Frontal cortex (tissue), 4 donors: ENCODE data around the gene OTUD6A. TPM values are rescaled to one million over a fixed set of nuclear protein-coding genes. Genes with fewer than 3 reads are reported as not detected.
"Not testable (repeated sequence)": the region's sequence is repeated elsewhere in the genome, so short reads cannot be mapped to it uniquely, and the experiment has no call there.

Source experiments
- DNase-seq, 2 donors: peaks; one replicate each; pipeline ENCODE4 v3.0.0; 2012; ENCODE audit warnings: low spot score in 2 of 2
- FAIRE-seq: peaks from 2 replicates; lab custom pipeline; 2012; peaks lifted over from hg19 to GRCh38; lab: Jason Lieb, UNC
- total RNA-seq: library from RNA; depleted of rRNA; stranded (reverse); fragments of >200 nt; gene quantifications from one replicate; pipeline ENCODE4 v1.2.3, GENCODE V29; 2014
- donor health status: control.
- donor health status: control.
- donor health status: control.

OTUD6A gene
- total RNA-seq, 1 donor from 2014 or later: not detected

- DNase-seq (no peak), FAIRE-seq (no peak)
Observed at GRCh38 chrX:70044541-70045245, 17.6 kb upstream of the OTUD6A start.

GRCh38 chrX:70046978-70047377, 15.3 kb upstream of the OTUD6A start:
- DNase-seq (no peak), FAIRE-seq (no peak)

DNA sequence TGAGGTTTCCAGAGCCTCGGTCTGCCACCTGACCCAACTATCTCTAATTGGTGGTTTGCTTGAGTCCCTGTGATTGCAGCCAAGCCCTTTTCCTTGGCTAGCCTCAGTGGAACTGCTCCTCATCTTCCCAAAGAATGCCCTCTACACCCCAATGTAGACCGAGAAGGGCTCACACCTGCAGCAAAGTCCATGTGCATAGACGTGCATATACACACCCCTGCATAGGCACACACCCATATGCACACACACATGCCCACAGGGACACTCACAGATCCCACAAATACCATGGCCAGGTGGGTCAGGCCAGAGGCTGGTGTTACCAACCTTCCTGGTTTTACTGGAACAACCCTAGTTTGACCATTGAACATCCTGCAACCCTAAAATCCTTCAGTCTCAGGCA, 12.9 kb upstream of the OTUD6A start:
- DNase-seq: no peak
- no peak for FAIRE-seq

DNA sequence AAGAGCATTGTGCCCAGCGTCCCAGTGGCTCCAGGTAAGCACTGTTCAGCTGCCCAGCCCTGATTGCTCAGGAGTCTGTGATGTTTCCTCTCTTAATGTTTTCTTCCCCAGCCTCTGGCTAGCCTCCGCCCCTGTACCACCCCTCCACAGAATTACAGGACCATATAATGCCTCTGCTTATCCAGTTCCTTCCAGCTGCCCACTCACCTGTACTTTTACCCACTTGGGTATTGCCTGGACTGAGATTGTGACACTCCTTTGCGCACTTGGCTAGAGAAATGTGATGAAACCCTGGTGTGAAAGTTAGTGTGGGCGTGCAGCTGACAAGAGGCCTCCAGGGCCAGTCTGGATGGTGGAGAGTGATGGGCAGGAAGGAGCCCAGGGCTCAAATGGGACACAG, 12.3 kb upstream of the OTUD6A start, which contains the start of gene AWAT2:
Gene AWAT2 (minus strand): TSS at position 14 of the 400 bp plus-strand sequence. CDS start 6 bp downstream, at position 8.
- DNase-seq: no peak
- FAIRE-seq: no peak

- FAIRE-seq: no peak
- DNase-seq: no peak
Observed at GRCh38 chrX:70052895-70053615, 9.2 kb upstream of the OTUD6A start.

- DNase-seq (no peak), FAIRE-seq (no peak)
Observed at GRCh38 chrX:70054391-70054790, 7.9 kb upstream of the OTUD6A start.

- DNase-seq (no peak), FAIRE-seq (no peak)
Observed at GRCh38 chrX:70062961-70063550, 799 bp downstream of the OTUD6A start.

GRCh38 chrX:70066646-70067045, 4.4 kb downstream of the OTUD6A start:
- FAIRE-seq (no peak), DNase-seq (no peak)

GRCh38 chrX:70079297-70079696, 17.0 kb downstream of the OTUD6A start:
- no peak for DNase-seq

DNA sequence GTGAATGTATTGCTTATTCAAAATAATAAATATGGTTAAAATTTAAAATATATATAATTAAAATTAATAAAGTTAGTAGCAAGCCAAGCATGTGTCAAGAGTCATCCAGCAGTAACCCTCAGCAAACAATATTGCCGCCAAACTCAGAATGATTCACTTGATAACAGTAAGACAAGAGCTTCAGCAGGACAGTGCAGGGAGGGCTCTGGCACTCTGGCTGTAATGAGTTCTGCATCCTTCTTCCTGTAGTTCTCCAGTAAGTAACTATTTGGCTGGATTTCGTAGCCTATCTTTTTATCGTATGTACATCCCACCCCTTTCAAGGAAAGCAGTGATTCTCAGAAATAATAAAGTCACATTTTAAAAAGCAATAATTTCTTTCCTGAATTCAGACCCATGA, 17.6 kb downstream of the OTUD6A start:
- no peak for FAIRE-seq
- DNase-seq: no peak

More at GRCh38 chrX:70079297-70079696, 17.0 kb downstream of the OTUD6A start:
- FAIRE-seq: no peak

DNA sequence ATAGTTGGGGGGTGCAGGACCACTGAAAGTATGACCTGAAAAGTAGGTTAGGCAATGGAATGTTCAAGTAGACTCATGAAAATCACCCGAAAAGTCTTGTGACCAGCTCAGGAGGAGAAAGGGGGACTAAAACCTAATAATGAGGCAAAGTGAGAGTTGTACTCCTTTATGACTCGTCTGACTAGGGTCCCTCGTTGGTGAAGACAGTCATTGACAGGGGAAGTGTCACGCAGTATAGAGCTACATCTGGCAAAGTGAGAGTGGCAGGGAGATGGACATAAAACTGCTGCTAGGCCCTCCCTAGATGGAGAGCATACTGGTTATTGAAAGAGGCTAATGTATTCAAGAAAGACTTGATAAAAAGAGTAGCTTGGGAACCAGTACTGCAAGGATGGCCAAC, 20.5 kb downstream of the OTUD6A start:
- DNase-seq (no peak), FAIRE-seq (no peak)

DNA sequence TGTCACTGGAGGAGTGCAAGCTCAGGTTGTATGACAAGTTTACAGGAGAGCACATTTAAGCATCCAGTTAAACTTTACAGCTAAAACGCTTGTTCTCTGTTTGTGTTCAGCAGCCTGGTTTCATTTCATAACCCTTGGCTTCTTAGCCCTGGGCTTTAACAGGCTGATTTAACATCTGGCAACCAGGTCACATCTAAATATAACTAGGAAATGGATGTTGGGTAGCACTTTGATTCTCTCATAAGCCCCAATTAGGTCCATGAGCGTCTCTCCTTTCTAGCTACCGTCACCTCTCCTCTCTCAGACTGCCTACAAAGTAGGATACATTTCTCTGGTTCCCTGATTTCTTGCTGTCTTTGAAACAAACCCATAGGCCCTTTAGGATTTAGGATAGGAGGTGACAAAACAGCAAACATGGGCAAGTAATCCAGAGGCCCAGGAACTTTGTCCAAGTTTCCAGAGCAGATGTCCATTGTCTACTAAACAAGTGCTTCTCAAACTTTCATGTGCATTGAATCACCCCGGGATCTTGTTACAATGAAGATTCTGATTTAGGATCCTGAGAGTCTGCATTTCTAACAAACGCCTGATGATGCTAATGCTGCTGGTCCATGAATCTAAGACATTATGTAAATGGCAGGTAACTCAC, 22.5 kb downstream of the OTUD6A start:
- no peak for DNase-seq
- no peak for FAIRE-seq

DNA sequence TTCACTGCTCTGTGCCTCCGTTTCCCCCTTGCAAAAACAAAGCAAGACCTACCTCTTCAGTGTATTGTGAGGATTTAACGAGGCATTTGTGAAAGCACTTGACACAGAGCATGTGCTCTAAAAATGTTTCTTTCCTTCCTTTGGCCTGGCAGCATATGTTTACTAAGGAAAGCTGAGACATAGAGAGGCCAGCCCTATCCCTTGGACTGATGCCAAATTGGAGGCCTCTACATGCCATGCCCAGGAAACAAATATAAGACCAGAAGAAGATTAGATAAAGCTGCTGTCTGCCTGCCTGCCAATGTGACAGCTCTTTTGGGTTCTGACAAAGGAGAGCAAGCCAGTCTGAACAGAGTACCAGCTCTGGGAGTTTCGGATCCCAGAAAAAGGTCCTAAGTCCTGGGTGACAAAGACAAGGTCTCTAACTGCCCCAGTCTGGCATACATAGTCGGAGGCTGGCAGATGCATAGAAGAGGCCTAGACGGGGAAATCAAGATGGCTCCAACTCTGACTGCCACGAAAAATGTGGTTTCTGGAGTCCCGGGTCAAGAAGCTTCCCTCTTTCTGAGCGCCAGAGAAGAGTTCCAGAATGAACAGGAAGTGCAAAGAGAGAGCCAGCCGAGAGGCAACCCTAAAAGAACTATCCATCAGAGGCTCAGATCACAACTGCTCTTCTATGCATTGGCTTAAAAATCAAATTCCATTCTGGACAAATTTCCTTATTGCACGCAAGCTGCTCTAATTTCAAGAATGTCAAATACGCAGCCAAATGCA, 25.8 kb downstream of the OTUD6A start:
- FAIRE-seq (no peak), DNase-seq (no peak)

DNA sequence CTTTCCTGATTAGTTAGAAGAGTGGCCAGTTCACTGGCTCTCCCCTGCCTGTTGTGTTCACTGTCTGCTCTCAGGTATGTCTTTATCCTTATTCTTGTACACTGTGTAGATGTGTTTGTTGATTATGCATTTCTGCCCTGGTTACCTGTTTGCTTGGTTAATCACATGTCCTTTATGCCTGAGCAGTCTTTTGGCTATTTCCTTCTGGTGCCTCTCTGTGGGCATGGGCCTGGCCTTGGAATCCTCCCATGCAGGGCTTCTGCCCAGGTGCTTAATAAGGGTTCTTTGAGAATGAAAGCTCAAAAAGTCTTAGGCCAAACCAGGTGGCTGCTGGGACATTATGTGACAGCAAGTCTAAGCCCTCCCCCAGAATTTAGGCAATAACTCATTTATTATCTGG, 26.5 kb downstream of the OTUD6A start:
- FAIRE-seq: no peak
- DNase-seq: no peak

DNA sequence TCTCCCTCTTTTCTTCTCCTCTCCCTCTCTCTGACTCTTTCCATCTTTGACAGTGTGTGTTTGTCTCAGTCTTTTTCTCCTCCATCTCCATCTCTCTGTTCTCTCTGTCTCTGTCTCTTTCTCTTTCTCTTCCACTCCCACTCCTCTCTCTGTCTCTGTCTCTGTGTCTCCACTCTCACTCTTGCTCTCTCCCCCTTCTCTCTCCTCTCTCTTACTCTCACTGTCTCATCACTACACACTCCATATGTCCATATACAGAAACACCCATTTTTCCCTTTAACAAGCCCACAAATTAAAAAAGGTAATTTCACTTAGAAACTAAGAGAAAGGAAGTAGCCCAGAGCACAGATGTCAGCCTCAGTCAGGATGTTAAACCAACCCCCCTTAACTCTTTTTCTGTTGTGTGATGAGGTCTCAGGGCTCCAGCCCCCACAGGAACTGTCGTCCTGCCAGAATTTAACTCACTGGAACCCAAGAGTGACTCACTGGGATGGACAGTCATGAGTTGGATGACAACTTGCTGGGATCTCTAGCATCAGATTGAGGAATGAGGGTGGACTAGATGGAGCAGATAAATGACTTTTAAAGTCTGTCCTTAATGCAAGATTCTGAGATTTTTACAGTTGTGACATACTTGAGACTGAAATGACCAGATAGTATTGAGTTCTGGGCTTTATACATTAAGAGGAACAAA, 27.5 kb downstream of the OTUD6A start:
- FAIRE-seq: no peak
- DNase-seq: no peak

- FAIRE-seq (no peak), DNase-seq (no peak)
Observed at GRCh38 chrX:70092247-70092646, 30.0 kb downstream of the OTUD6A start.

DNA sequence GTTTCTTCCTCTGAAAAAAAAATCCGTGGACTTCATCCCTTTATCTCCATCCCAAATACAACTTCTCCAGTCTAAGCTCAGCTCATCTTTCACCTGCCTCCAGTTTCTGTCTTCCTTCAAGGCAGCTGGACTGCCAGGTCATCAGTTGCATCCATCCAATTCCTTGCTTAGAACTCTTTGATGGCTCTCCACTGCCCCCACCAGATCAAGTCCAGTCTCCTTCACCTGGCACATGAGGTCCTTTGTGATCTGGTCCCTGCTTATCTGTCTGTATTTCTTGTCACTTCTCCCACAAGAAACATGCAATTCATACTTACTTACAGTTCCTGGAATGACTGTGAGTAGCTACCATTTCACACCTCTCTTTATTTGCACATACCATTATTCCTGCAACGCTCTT, 33.8 kb downstream of the OTUD6A start:
- no peak for FAIRE-seq
- DNase-seq: no peak

DNA sequence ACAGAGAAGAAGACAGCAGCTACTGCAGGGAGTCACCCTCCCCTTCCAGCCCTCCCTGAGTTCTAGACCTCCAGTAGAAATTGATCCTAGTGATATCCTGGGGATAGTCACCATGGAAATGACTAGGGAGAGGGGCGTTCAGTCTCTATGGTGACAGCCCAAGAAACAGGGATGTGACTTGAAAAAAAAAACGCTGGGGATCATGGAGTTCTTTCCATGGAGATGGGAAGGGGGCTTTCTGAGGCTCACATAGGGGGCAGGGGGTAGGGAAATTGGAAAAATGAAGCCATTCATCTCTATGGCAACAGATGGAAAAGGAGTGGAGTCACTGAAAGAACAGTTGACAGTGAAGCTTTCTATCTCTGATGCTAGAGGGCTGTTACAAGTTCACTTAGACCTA, 43.0 kb downstream of the OTUD6A start:
- FAIRE-seq (no peak), DNase-seq (no peak)

DNA sequence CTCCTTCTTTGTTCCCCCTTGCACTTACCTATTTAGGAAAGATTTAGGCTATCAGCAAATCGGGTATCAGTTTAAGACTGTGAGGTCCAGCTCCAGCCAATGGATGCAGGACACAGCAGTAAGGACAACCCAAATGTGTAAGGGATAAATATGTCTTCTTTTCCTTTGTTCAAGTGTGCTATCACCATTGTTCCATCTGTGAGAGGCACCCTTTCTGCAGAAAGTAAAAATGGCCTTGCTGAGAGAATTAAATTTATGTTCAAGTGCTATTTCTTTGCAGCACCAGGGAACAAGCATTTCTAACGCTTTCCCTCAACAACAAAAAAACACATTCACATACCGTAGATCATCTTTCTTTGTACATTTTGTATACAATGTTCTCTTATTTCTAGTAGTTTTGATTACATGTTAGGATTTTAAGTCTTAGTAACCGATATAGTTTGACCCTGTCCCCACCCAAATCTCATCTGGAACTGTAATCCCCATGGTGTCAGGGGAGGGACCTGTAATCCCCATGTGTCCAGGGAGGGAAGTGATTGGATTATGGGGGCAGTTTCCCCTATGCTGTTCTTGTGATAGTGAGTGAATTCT, 49.3 kb downstream of the OTUD6A start:
- DNase-seq, FAIRE-seq: not testable (repeated sequence)
